PC-3 (cell line): Measurements from ENCODE around the gene TNFAIP8L3. TPM values are rescaled to one million over a fixed set of nuclear protein-coding genes. Genes with fewer than 3 reads are reported as not detected.

ENCODE experiments used
- ATAC-seq: fragments of 200-7000 bp; cut with Tn5 transposase; 2 replicates; pipeline ENCODE4 v1.9.1; 2020; ENCODE audit warnings: mild to moderate bottlenecking, moderate library complexity
- BruUV-seq: library from RNA; stranded (reverse); fragments of 400-500 nt; replicated peaks from 2 replicates; lab custom pipeline; 2021; lab: Mats Ljungman, UMichigan
- CTCF ChIA-PET: fragments of 300-600 bp; sonication (Branson Sonifier 250); formaldehyde crosslinking; loops from one replicate; lab custom pipeline; 2022; ENCODE audit warnings: antibody characterized with exemption; lab: Charles Lee
- POLR2A ChIA-PET: fragments of 300-600 bp; sonication (Branson Sonifier 250); formaldehyde crosslinking; loops from one replicate; lab custom pipeline; 2022; ENCODE audit warnings: antibody characterized with exemption; ENCODE audit not compliant: unreplicated experiment; lab: Charles Lee
- DNase-seq: peaks from one replicate; pipeline ENCODE4 v3.0.0-alpha.2; 2015
- H2AFZ ChIP-seq: fragments of 300-600 bp; sonication (generic); 2 replicates; pipeline ENCODE4 v1.6.0; 2016; ENCODE audit warnings: antibody characterized with exemption, low read length
- H3F3A ChIP-seq: fragments of 300-600 bp; sonication (generic); one replicate; pipeline ENCODE4 v1.6.0; 2017; ENCODE audit warnings: antibody characterized with exemption, low read length, control low read depth, mild to moderate bottlenecking; ENCODE audit not compliant: unreplicated experiment
- H3K27ac ChIP-seq: fragments of 300-600 bp; sonication (generic); 2 replicates; pipeline ENCODE4 v1.5.1; 2016; ENCODE audit warnings: mild to moderate bottlenecking, low read length
- H3K27me3 ChIP-seq: fragments of 300-600 bp; sonication (generic); 2 replicates; pipeline ENCODE4 v1.6.1; 2016; ENCODE audit warnings: low read length, mixed read lengths
- H3K36me3 ChIP-seq: fragments of 300-600 bp; sonication (generic); 2 replicates; pipeline ENCODE4 v1.6.1; 2016; ENCODE audit warnings: low read depth, mixed run types, low read length, mixed read lengths
- H3K4me1 ChIP-seq: fragments of 300-600 bp; sonication (generic); 2 replicates; pipeline ENCODE4 v1.5.1; 2016; ENCODE audit warnings: low read length; ENCODE audit not compliant: insufficient read depth
- H3K4me2 ChIP-seq: fragments of 300-600 bp; sonication (generic); 2 replicates; pipeline ENCODE4 v1.6.0; 2016; ENCODE audit warnings: low read length
- H3K4me3 ChIP-seq: fragments of 300-600 bp; sonication (generic); 2 replicates; pipeline ENCODE4 v1.5.1; 2016; ENCODE audit warnings: mild to moderate bottlenecking, low read length, mixed read lengths
- H3K79me2 ChIP-seq: fragments of 300-600 bp; sonication (generic); 2 replicates; pipeline ENCODE4 v1.6.1; 2017; ENCODE audit warnings: low read length, mixed read lengths
- H3K9ac ChIP-seq: fragments of 300-600 bp; sonication (generic); 2 replicates; pipeline ENCODE4 v1.6.0; 2016; ENCODE audit warnings: mild to moderate bottlenecking, low read length
- H3K9me2 ChIP-seq: fragments of 300-600 bp; sonication (generic); replicated peaks from 2 replicates; pipeline ENCODE4 v1.6.1; 2016; ENCODE audit warnings: mixed run types, low read length, mixed read lengths
- H3K9me3 ChIP-seq: fragments of 300-600 bp; sonication (generic); 2 replicates; pipeline ENCODE4 v1.6.1; 2016; ENCODE audit warnings: low read length, mixed read lengths
- H4K20me1 ChIP-seq: fragments of 300-600 bp; sonication (generic); 2 replicates; pipeline ENCODE4 v1.6.1; 2016; ENCODE audit warnings: low read length, mixed read lengths
- CTCF ChIP-seq: fragments of 300-600 bp; sonication (generic); conservative IDR thresholded peaks from 2 replicates; pipeline ENCODE4 v1.5.1; 2017; ENCODE audit warnings: antibody characterized with exemption, low read depth, mild to moderate bottlenecking, low read length
- EZH2 ChIP-seq: fragments of 300-600 bp; sonication (generic); IDR thresholded peaks from one replicate; pipeline ENCODE4 v1.6.1; 2017; ENCODE audit warnings: antibody characterized with exemption, mild to moderate bottlenecking, low read length; ENCODE audit not compliant: unreplicated experiment
- EZH2phosphoT487 ChIP-seq: fragments of 300-600 bp; sonication (generic); IDR thresholded peaks from 2 replicates; pipeline ENCODE4 v1.6.1; 2018; ENCODE audit warnings: mild to moderate bottlenecking, antibody characterized with exemption, low read length, borderline replicate concordance
- intact Hi-C: fragments of 100-400 bp; cut with micrococcal nuclease; formaldehyde crosslinking; loops from 2 replicates; pipeline ENCODE4 v1.9.0; 2023
- total RNA-seq: library from RNA; depleted of rRNA; stranded (reverse); fragments of >200 nt; gene quantifications from 2 replicates; pipeline ENCODE4 v1.2.3, GENCODE V29; 2014

The TNFAIP8L3 gene
- total RNA-seq, 1 experiment from 2014 or later = not detected

GRCh38 chr15:51077221-51078153, 17.2 kb downstream of the TNFAIP8L3 start:
- H2AFZ ChIP-seq = no peak overlapping the region

GRCh38 chr15:51076524-51077220, 18.0 kb downstream of the TNFAIP8L3 start:
- Histone ChIP-seq H3K9me2 (no peaks in the 10 kb centered on the region), H2AFZ (no peak overlapping the region), H3K27me3 (no peaks in the 10 kb centered on the region), H3K4me3 (no peak overlapping the region), H4K20me1 (no peaks in the 10 kb centered on the region), H3K4me1 (no peaks in the 10 kb centered on the region), H3K36me3 (no peaks in the 10 kb centered on the region), H3K79me2 (no peaks in the 10 kb centered on the region), H3F3A (no peaks in the 10 kb centered on the region), H3K9me3 (no peaks in the 10 kb centered on the region), H3K4me2 (no peak overlapping the region), H3K27ac (no peak overlapping the region), H3K9ac (no peak overlapping the region)
- POLR2A ChIA-PET = no interaction called here
- DNase-seq (no peak), ATAC-seq (no peak)
- no TSS peak for BruUV-seq
- CTCF ChIA-PET = no interaction called here
- intact Hi-C loops = no loop called here
- no peak for TF ChIP-seq CTCF

More at GRCh38 chr15:51077221-51078153, 17.2 kb downstream of the TNFAIP8L3 start:
- TF ChIP-seq EZH2phosphoT487 (no peak), CTCF (no peak), EZH2 (no peak)
- no TSS peak for BruUV-seq
- Histone ChIP-seq H3K27me3 (no peaks in the 10 kb centered on the region), H3K36me3 (no peaks in the 10 kb centered on the region), H3K4me2 (no peak overlapping the region), H4K20me1 (no peaks in the 10 kb centered on the region), H3K4me3 (no peak overlapping the region), H3K4me1 (no peaks in the 10 kb centered on the region), H3K79me2 (no peaks in the 10 kb centered on the region), H3K9me3 (no peaks in the 10 kb centered on the region), H3K9me2 (no peaks in the 10 kb centered on the region), H3F3A (no peaks in the 10 kb centered on the region), H3K9ac (no peak overlapping the region), H3K27ac (no peak overlapping the region)
- intact Hi-C loops = no loop called here
- no peak for ATAC-seq
- ChIA-PET POLR2A (no interaction called here), CTCF (no interaction called here)
- no peak for DNase-seq
